HAP-1 (cell line): Measurements from ENCODE around the gene FOXL2NB.

Experiments used
- DNase-seq, 2 experiments: peaks; one replicate each; pipeline ENCODE4 v3.0.0-alpha.2; 2016 to 2020; ENCODE audit warnings: low spot score in 2 of 2
- H3K27me3 ChIP-seq: fragments of 250-450 bp; sonication (Bioruptor Pico); 2 replicates; pipeline ENCODE4 v1.5.1; 2020; ENCODE audit warnings: low read depth, mild to moderate bottlenecking, moderate library complexity
- H3K36me3 ChIP-seq: fragments of 250-450 bp; sonication (Bioruptor Pico); replicated peaks from 2 replicates; pipeline ENCODE4 v1.5.1; 2020; ENCODE audit warnings: mild to moderate bottlenecking
- H3K4me1 ChIP-seq: fragments of 250-450 bp; sonication (Bioruptor Pico); 2 replicates; pipeline ENCODE4 v1.5.1; 2020; ENCODE audit warnings: mild to moderate bottlenecking
- H3K4me3 ChIP-seq: fragments of 250-450 bp; sonication (Bioruptor Pico); 2 replicates; pipeline ENCODE4 v1.5.1; 2020; ENCODE audit warnings: mild to moderate bottlenecking, moderate library complexity
- H3K9me3 ChIP-seq: fragments of 250-450 bp; sonication (Bioruptor Pico); 2 replicates; pipeline ENCODE4 v1.5.1; 2020; ENCODE audit warnings: mild to moderate bottlenecking, moderate library complexity
- in situ Hi-C: fragments of 300-500 bp; cut with MboI; formaldehyde crosslinking; loops from 3 replicates; pipeline ENCODE4 v1.14.3; 2020; ENCODE audit warnings: low sequenced_read_pairs, inconsistent platforms, mixed read lengths

The FOXL2NB gene

DNA sequence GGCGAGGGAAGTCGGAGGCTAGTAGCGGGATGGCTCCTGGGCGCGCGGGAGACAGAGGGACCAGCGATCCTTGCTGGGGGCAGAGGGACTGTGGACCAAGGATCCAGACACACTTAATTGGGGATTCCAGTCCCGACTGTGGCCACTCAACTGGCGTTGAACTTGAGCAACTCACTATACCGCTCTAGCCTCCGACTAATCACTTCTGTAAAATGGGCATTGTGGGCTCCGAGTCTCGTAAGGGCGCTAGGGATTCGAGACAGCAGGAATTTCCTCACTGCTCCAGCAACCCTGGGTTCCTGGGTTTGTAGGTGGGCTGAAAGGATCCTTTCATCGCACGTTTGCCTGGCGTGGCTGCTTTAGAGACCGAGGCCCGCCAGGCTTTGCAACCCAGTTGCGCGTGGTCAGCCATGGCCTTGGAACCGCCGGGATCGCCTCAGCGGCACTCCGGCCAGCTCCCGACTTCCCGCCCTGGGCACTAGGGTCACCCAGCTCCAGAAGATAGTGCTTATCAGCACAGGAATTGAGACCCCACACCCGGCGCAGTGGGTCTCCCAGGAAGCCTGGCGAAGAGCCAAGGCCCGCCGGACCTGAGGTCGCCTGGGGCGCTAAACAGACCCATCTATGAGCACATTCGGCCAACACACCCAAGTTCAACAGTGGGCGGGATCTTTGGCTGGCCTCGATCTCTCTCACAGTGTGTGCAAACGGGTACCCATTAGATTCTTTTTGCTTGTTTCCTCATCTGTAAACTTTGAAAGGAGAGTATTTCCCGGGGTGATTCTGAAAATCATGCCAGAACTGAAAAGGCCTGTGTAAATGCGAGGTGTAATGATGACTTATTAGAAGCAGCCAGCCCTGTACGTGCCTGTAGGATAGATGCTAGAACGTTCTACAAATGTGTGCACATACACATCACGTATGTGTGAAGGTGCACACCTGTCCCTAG, 10.0 kb upstream of the FOXL2NB start:
- H3K36me3 ChIP-seq = no peaks in the 10 kb centered on the region
- no peaks in the 10 kb centered on the region for H3K27me3 ChIP-seq
- DNase-seq = no peak
- peaks cover 6% of the 10 kb centered on the region for H3K4me1 ChIP-seq
- in situ Hi-C loops = loop anchor here (10.0 kb wide), 1 partner anchor 522 kb away; no protein-coding TSS in a partner anchor
- no peaks in the 10 kb centered on the region for H3K9me3 ChIP-seq
- no peak overlapping the region for H3K4me3 ChIP-seq

DNA sequence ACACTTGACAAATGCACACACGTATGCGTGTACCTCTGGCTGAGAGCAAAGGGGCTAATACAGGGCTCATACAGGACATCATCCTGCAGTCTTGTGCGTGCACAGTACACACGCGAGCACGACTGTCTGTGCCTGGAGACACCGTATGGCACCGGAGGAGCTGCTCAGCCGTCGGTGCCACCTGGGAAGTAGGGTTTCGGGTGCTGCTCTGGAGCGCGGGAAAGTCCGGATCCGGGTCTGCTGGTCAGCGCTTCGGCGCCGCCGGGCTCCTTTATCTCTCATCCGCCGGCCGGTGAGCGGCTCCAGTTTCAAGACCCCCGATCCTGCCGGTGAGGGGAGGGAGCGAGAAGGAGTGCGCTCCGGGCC, 9.3 kb upstream of the FOXL2NB start:
- no peaks in the 10 kb centered on the region for H3K9me3 ChIP-seq
- H3K4me1 ChIP-seq = peaks cover 6% of the 10 kb centered on the region
- in situ Hi-C loops = loop anchor here (10.0 kb wide), 1 partner anchor 523 kb away; no protein-coding TSS in a partner anchor
- no peak for DNase-seq
- H3K4me3 ChIP-seq = no peak overlapping the region
- no peaks in the 10 kb centered on the region for H3K27me3 ChIP-seq
- no peaks in the 10 kb centered on the region for H3K36me3 ChIP-seq

DNA sequence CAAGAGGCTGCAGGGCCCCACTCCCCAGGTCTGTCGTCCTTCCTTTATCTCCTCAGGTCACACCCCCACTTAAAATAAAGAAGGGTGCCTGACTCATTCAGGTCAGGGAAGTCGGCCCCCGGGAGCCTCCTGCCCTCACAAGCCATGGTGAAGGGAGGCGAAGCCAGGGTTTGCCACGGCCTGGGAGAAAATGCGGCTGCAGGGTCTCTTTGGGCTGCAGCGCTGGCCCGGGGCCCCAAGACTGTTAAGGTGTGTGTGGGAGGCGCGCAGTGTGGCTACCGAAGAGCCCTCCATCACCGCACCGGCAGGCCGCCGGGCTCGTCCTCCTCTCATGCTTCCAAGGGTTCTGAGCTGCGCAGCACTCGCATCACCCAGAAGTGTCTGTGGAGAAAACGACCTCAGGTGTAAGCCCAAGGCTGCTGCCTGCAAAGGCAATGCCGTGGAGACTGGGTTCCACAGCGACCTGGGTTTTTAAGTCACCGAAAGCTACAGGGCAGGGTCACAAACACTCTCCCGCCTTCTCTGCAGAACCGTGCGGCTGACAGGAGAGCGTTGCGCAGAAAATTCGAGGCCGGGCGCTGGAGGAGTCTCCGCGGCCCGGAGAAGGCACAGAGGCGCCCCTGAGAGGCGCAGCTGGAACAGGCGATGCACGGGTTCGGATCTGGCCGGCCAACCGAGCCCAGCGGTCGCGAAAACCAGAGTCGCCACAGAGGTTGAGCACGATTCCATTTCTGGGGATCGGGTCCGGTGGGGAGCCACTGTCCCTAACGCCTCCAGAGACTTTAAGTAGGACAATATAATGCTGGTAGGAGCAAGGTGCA, 8.8 kb upstream of the FOXL2NB start:
- no peaks in the 10 kb centered on the region for H3K36me3 ChIP-seq
- no peaks in the 10 kb centered on the region for H3K9me3 ChIP-seq
- peaks cover 6% of the 10 kb centered on the region for H3K4me1 ChIP-seq
- in situ Hi-C loops = loop anchor here (10.0 kb wide), 1 partner anchor 523 kb away; no protein-coding TSS in a partner anchor
- H3K27me3 ChIP-seq = no peaks in the 10 kb centered on the region
- no peak for DNase-seq
- no peak overlapping the region for H3K4me3 ChIP-seq

DNA sequence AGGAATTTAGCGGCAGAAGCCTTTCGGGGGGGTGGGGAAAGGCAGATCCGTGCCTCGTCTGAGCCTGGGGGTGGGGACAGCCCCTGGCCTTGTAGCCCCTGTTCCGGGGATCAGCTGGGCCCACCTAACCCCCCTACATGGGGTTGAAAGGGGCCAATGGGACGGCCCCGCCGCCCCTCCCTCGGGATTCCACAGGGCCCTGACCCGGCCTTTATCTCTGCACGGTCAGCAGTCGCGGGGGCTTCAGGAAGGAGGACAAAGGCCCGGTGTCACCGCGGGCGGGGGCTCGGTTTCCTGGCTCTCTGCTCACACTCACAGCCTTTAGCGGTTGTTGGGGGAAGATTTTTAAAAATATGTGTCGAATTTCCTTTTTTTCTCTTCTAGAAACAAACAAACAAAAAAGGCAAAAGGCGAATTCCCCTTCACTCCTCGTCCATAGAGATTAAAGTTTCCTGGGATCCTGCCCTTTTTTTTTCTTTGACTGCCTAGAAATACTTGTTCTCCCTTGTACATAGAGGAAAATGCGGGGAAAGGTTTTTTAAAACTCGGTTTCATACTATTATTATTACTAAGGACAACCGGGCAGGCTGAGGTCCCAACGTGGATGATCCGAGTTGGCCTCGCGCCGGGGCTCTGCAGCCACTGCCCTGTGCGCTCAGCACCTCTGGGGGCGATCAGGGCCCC, 8.0 kb upstream of the FOXL2NB start:
- in situ Hi-C loops = loop anchor here (10.0 kb wide), 1 partner anchor 524 kb away; no protein-coding TSS in a partner anchor
- Histone ChIP-seq H3K9me3 (no peaks in the 10 kb centered on the region), H3K36me3 (no peaks in the 10 kb centered on the region), H3K4me3 (no peak overlapping the region), H3K4me1 (peaks cover 6% of the 10 kb centered on the region), H3K27me3 (no peaks in the 10 kb centered on the region)
- no peak for DNase-seq

DNA sequence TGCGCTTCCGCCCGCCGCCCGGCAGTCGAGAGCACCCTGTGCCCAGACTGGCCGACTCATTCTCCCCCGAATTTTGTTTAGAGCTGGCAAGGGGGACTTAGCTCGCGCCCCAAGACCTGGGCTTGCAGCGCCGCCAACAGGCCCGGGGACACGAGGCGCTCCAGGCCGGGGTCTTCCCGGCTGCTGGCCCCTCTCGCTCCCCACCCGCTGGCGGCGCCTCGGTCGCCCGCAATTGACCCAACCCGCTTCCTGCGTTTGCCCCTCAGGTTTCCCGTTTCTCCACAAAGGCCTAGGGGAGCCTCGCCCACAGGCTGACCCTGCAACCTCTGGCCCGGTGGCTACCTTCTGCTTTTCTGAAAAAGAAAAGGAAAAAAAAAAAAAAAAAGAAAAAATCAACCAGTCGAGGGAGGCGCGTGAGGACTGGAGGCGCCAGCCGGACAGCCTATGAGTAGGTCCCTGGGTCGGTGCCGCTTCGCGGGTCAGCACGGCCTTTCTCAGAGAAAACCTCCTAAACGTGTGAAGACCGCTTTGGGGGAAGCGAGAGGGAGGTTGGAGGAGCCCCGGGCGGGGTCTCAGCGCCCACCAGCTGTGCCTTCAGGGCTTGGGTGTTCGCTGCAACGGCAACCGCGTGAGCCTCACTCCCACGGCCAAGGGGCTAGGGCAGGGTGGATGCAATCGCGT, 7.3 kb upstream of the FOXL2NB start:
- no peak for DNase-seq
- Histone ChIP-seq H3K4me3 (no peak overlapping the region), H3K9me3 (no peaks in the 10 kb centered on the region), H3K4me1 (peaks cover 6% of the 10 kb centered on the region), H3K36me3 (no peaks in the 10 kb centered on the region), H3K27me3 (no peaks in the 10 kb centered on the region)
- in situ Hi-C loops = loop anchor here (10.0 kb wide), 1 partner anchor 525 kb away; no protein-coding TSS in a partner anchor

DNA sequence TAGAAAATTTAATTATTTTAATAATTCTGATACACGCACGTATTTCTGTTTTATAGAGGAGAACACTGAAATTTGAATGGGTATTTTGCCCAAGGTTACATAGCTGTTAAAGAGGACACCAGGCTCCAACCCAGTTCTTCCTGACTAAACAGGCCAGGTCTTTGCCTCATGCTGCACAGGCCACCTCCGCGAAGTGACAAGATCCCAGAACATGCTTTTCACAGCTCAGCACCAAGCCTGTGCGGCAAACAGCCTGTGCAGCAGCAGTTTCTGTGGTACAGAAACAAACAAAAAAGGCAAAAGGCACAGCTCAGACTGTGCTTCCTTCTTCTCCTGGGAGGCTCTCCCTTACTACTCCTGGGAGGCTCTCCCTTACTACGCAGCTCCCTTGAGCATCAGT, 6.6 kb upstream of the FOXL2NB start:
- Histone ChIP-seq H3K4me1 (peaks cover 4% of the 10 kb centered on the region), H3K9me3 (no peaks in the 10 kb centered on the region), H3K36me3 (no peaks in the 10 kb centered on the region), H3K27me3 (no peaks in the 10 kb centered on the region), H3K4me3 (no peak overlapping the region)
- in situ Hi-C loops = no loop called here
- no peak for DNase-seq

DNA sequence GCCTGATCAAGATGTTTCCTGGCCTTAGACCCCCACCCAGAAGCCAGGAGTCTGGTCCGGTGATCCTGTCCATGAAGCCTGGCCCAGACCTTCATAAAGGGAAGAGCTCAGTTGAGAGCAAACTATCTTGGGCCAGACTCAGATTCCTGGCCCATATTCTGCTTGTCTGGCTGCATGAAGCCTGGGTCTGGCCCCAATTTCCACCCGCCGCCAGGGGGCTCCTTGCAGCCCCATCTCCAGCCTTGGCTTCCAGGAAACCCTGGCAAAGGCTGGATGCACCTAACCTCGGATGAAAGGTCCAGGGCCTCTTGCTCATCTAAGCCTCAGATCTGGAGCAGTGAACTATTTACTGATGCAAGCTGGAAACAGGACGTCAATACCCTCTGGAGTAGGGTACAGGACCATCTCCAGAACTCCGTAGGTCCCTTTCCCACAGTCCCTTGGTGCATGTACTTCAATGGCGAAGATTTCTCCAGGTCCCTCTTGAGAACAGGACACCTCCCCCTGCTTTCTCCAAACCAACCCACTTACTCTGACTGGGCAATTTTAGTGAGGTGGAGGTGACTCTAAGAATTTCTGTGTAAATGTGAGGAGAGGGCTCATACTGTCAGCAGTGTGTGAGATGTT, 5.6 kb upstream of the FOXL2NB start:
- no peaks in the 10 kb centered on the region for H3K9me3 ChIP-seq
- in situ Hi-C loops = no loop called here
- no peaks in the 10 kb centered on the region for H3K36me3 ChIP-seq
- H3K4me3 ChIP-seq = no peak overlapping the region
- DNase-seq = peak; percentile 14 to 69
- H3K4me1 ChIP-seq = no peaks in the 10 kb centered on the region
- no peaks in the 10 kb centered on the region for H3K27me3 ChIP-seq

DNA sequence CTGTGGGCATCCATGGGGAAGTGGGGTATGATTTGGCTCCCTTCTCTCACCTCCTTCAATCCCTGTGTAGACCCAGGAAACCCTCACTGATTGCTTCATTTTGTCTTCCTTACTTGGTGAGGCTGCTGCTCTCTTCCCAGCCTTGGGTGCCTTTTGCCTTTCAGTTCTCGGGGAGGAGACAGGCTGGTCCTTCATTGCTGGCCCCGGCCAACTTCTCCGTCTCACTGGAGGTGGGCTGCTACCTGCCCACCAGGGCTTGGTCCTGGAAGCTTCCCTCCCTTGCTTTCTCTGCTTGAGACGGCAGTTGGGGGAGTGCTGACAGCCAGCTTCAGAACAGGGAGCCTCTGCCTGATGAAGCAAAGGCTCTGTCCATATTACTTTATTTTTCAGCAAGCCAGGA, 4.7 kb upstream of the FOXL2NB start:
- in situ Hi-C loops = no loop called here
- no peak for DNase-seq
- H3K27me3 ChIP-seq = no peaks in the 10 kb centered on the region
- H3K9me3 ChIP-seq = no peaks in the 10 kb centered on the region
- H3K4me3 ChIP-seq = no peak overlapping the region
- H3K36me3 ChIP-seq = no peaks in the 10 kb centered on the region
- no peaks in the 10 kb centered on the region for H3K4me1 ChIP-seq

DNA sequence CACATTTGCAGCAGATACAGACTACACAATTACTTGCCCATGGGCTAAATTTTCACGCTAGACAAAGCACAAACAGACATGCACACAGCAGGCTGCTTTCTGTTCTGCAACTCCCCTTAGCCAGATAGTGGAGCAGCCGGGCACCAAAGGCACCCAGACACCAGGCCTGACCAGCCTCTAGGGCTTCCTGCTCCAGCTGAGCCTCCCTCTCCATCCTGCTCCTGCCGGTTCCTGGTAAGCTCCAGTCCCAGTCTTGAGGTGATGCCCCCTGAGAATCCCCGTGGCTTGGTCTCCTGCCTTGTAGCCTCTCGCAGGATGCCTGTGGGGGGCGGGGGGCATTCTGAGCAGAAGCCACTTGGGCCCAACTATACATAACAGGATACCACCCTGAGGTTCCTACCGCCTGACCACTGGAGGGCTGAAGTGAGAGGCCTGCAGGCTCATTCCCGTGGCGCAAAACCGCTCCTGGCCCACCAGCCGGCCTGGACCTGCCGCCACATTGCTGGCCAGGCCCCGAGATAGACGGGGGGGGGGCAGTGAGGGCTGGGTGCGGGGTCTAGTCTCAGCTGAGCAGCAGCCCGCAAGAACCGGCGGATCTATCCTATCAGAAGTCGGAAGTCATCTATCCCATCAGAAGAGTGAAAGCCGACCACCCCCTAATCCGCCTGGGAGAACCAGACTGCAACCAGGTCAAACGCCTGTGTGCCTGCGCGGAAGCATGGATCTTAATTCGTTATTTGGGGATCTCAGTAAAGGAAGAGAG, 4.0 kb upstream of the FOXL2NB start:
- in situ Hi-C loops = no loop called here
- no peaks in the 10 kb centered on the region for H3K27me3 ChIP-seq
- H3K4me1 ChIP-seq = no peaks in the 10 kb centered on the region
- no peaks in the 10 kb centered on the region for H3K36me3 ChIP-seq
- H3K9me3 ChIP-seq = no peaks in the 10 kb centered on the region
- no peak for DNase-seq
- H3K4me3 ChIP-seq = no peak overlapping the region

DNA sequence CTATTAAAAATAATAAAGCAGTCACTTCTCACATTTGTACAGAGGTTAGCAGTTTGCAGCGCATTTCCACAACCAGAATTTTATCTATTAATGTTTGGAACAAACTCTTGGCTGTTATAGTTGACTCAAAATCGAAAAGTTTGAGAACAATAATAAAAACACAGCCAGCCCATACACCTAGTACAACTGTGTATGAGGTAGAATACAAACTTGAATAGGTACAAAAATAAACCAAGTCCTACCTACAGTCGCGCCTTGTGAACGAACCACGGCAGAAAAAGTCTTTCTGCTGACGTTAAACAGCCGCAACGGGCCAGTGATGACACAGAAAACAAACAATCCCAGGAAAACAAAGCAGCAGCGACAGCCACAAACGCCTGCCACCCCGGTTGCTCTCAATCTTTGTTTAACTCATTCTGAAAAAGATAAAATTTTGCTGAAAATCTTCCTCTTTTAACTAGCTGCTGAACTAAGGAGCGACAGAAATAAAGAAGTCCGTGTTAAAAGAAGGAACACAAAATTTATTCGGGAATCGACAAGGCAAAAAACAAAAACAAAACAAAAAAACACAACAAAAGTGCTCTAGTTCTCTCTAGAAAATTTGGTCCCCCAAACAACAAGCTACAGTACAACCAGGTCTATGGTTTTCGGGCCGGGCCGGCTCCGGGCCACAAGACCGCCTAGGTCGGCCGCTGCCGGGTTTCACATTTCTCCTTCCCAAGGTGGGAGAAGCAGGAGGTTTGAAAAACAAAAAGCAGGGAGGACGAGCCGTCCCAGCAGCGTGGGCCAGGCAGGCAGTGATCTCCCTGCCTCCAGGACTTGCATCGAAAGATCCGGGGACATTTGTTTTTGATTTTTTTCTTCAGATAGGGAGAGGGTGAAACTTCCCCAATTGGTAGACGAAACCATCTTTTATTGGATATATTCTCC, 3.0 kb upstream of the FOXL2NB start:
- no peak for DNase-seq

DNA sequence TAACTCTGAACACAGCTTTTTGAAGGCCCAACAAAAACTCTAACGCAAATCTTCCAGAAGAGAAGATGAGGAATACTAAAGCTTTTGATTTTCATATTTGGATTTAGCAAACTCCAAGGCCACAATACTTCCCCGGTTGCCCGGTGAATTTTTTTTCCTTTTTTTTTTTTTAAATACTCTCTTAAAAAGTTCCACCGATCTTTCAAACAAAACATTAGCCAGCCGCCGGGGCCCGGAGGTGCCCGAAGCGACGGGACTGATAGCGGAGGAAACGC, 2.4 kb upstream of the FOXL2NB start:
- Histone ChIP-seq H3K27me3 (no peaks in the 10 kb centered on the region), H3K36me3 (no peaks in the 10 kb centered on the region), H3K9me3 (no peaks in the 10 kb centered on the region), H3K4me1 (no peaks in the 10 kb centered on the region), H3K4me3 (no peak overlapping the region)
- DNase-seq = no peak
- in situ Hi-C loops = no loop called here

More for the DNA sequence above, 3.0 kb upstream of the FOXL2NB start:
- no peak overlapping the region for H3K4me3 ChIP-seq
- in situ Hi-C loops = no loop called here
- H3K36me3 ChIP-seq = no peaks in the 10 kb centered on the region
- no peaks in the 10 kb centered on the region for H3K27me3 ChIP-seq
- H3K9me3 ChIP-seq = no peaks in the 10 kb centered on the region
- no peaks in the 10 kb centered on the region for H3K4me1 ChIP-seq
